ENCODE measurements around the gene IFNL1.
"Not testable (repeated sequence)": the region's sequence is repeated elsewhere in the genome, so short reads cannot be mapped to it uniquely, and the experiment has no call there.

IFNL1 gene

DNA sequence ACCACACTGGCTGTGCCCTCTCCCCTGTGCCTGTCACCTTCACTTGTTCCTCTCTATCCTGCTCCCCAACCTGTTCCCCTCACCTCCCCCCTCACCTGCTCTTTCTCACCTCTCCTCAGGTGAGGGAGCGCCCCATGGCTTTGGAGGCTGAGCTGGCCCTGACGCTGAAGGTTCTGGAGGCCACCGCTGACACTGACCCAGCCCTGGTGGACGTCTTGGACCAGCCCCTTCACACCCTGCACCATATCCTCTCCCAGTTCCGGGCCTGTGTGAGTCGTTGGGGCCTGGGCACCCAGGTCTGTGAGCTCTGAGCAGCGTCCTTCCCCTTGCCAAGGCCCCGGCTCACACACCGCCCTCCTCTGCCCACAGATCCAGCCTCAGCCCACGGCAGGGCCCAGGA is 26.8 kb upstream of the IFNL1 start:
- DNase-seq (ENCODE audit: insufficient read length, low spot score); FAIRE-seq: not testable (repeated sequence)

DNA sequence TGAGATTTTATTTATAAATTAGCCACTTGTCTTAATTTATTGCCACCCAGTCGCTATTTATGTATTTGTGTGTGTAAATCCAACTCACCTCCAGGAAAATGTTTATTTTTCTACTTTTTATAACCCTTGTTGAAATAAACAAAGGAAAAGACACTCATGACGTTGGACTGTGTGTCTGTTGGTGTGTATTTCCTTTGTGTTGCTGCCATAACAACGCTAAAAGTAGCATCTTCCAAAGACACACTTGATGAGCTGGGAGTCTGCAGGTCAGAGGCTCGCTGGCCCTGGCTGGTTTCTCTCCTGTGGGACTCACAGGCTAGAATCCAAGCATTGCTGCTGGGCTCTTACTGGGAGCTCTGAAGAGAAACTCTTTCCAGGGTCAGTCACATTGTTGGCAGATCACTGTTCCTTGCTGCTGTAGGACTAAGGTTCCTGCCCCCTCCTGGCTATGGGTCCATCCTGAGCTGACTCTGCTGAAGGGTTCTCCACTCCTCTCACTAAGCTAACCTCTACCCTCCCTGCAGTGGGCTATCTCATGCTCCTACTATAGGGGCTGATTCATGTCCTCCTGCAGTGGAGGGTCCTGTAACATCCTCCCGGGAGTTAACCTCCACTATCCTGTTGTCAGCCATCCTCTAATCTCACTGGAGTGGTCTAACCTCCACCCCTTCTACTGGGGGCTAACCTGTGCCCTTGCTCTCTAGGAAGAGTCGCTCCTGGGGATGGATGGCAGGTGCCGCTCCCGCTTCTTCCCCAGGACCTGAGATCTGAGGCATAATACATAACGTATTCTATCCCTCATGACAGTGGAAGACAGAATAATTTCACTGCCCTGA is 26.0 kb upstream of the IFNL1 start:
- no peak for DNase-seq (ENCODE audit: insufficient read length, low spot score)

DNA sequence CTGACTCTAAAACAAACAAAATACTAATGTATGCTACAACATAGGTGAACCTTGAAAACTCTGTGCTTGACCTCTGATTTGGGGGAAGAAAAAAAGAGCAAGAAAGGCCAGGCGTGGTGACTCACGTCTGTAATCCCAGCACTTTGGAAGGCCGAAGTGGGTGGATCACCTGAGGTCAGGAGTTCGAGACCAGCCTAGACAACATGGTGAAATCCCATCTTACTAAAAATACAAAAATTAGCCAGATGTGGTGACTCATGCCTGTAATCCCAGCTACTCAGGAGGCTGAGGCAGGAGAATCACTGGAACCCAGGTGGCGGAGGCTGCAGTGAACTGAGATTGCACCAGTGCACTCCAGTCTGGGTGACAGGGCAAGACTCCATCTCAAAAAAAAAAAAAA is 22.3 kb upstream of the IFNL1 start:
- DNase-seq (ENCODE audit: insufficient read length, low spot score); FAIRE-seq: not testable (repeated sequence)

More for the DNA sequence above, 26.0 kb upstream of the IFNL1 start:
- FAIRE-seq: no peak

DNA sequence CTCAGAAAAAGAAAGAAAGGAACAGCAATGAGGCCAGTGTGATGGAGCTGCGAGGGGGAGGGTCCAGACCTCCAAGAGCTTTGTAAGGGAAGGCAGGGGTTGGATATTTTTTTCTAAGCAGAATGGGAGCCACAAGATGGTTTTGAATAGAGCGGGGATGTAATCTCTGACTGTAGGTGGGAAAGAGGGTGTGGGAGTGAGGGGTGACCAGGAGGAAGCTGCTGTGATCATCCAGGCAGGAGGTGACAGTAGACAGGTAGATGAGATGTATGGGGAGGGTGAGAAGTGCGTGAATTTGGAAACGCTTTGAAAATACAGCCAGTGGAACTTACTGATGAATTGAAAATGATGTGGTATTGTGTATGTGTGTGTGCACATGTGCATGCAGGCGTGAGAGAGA is 20.6 kb upstream of the IFNL1 start:
- DNase-seq (ENCODE audit: insufficient read length, low spot score) (no peak), FAIRE-seq (no peak)

DNA sequence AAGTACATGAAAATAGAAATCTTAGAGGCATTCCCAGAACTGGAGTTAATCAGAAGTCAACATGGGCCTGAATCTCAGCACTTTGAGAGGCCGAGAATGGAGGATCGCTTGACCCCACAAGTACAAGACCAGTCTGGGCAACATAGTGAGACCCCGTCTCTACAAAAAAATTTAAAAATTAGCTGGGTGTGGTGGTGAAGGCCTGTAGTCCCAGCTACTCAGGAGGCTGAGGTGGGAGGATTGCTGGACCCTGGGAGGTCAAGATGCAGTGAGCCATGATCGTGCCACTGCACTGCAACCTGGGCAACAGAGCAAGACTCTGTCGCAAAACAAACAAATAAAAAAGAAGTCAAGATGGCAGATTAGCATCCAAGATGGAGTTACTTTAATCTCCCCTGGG is 19.5 kb upstream of the IFNL1 start:
- FAIRE-seq: no peak
- no peak for DNase-seq (ENCODE audit: insufficient read length, low spot score)

DNA sequence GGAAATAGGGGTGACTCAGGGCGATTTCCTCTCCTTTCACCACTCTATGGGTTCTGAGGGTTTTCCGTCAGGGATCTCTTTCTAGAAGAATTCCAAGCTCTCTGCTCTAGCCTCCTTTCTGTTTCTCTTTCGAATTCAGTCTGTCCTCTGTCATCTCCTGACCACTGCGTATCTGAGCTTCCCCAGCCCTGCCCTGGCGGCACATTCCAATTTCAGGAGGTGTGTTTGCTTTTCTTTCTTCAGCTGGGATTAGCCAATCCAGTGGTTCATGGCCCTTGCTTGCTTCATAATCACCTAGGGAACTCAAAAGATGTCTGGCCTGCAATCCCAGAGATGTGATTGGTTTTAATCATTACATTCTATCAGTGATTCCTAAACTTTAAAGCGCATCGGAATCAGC is 18.6 kb upstream of the IFNL1 start:
- FAIRE-seq: no peak
- DNase-seq (ENCODE audit: insufficient read length, low spot score): no peak

DNA sequence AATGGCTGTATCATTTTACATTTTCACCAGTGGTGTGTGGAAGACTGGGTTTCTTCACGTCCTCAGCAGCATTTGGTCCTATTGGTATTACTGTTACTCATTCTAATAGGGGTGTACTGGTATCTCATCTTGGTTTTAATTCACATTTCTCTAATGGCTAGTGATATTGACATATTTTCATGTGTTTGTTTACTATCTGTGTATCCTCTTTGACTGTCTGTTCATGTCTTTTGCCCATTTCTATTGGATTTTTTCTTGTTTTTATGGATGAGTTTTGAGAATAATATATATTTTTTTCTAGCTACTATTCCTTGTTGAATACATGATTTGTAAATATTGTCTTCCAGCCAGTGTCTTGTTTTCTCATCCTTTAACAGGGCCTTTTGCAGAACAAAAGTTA is 14.2 kb upstream of the IFNL1 start:
- FAIRE-seq (no peak), DNase-seq (ENCODE audit: insufficient read length, low spot score) (no peak)

DNA sequence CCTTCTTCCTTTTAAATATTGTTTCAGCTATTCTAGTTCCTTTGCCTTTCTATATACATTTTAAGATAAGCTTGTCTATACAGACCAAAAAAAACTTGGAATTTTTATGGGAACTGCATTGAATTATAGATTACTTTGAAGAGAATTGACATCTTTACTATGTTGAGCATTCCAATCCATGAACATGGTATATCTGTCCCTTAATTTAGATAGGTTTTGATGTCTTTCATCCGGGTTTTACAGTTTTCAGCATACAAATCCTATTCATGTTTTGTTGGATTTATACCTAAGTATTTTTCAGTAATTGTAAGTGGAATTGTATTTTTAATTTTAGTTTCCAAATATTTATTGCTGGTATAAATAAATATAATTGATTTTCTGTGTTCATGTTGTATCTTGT is 12.2 kb upstream of the IFNL1 start:
- FAIRE-seq (no peak), DNase-seq (ENCODE audit: insufficient read length, low spot score) (no peak)

DNA sequence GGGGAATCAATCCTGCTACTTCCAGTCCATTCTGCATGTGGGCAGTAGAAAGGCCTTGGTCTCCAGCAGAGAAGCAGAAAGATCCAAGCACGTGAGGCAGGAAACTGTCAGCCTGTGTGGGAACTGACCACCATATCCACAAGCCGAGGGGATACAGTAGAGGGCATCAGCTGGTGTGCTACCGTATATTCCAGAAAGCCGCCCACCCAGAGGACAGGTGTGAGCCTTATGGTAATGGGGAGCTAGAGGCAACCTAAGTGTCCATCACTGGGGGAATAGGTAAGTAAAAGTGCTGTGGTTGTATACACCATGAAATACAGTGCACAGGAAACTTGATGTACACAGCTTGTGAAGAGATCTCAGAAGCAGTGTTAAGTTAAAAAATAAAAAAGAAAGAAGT is 2.8 kb upstream of the IFNL1 start:
- FAIRE-seq (no peak), DNase-seq (ENCODE audit: insufficient read length, low spot score) (no peak)

DNA sequence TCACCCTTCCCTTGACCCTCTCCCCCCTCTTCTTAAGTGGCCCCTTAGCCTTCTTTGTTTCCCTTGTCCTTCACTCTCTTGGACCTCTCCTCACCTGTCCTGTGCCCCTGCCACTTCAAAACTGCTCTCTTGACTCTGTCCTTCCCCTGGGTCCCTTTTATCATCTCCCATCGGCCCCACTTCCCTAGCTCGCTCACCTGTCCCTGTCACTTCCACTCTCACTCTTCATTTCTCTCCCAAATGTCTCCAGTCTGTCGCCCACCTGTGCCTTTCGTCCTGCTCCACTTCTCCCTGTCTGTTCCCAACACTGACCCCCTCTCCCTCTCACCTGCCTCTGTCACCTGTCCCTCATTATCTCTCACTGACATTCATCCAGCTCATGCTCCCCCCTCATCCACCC is 699 bp downstream of the IFNL1 start:
- FAIRE-seq (no peak), DNase-seq (ENCODE audit: insufficient read length, low spot score) (no peak)

DNA sequence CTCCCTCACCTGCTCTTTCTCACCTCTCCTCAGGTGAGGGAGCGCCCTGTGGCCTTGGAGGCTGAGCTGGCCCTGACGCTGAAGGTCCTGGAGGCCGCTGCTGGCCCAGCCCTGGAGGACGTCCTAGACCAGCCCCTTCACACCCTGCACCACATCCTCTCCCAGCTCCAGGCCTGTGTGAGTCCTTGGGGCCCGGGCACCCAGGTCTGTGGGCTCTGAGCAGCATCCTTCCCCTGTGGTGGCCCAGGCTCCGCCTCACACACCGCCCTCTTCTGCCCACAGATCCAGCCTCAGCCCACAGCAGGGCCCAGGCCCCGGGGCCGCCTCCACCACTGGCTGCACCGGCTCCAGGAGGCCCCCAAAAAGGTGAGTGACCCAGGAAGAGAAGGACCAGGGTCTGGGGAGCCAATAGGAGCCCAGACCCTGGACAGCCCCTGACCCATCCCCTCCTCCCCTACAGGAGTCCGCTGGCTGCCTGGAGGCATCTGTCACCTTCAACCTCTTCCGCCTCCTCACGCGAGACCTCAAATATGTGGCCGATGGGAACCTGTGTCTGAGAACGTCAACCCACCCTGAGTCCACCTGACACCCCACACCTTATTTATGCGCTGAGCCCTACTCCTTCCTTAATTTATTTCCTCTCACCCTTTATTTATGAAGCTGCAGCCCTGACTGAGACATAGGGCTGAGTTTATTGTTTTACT is 1.9 kb downstream of the IFNL1 start:
- no peak for FAIRE-seq
- no peak for DNase-seq (ENCODE audit: insufficient read length, low spot score)

DNA sequence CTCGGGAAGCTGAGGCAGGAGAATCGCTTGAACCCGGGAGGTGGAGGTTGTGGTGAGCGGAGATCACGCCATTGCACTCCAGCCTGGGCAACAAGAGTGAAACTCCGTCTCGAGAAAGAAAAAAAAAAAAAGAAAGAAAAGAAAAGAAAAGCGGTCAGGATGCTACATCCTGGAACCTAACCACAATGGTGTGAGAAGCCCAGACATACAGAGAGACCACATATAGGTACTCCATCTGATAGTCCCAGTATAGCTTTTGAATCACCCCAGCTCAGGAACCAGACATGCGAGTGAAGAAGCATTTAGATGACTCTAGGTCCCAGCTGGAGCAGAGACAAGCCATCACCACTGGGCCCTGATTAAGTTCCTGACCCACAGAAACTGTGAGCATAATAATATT is 3.2 kb downstream of the IFNL1 start:
- FAIRE-seq (no peak), DNase-seq (ENCODE audit: insufficient read length, low spot score) (no peak)

DNA sequence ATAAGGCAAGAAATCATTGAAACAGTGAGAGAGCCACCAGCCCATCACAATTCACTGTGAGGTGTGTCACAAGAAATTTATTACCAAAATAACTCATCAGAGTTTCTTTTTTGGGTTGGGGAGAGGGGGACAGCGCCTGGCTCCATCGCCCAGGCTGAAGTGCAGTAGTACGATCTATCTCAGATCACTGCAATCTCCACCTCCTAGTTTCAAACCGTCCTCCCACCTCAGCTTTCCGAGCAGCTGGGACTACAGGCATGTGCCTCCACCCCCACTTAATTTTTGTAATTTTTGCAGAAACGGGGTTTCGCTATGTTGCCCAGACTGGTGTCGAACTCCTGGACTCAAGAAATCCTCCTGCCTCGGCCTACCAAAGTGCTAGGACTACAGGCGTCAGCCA is 3.6 kb downstream of the IFNL1 start:
- no peak for FAIRE-seq

DNA sequence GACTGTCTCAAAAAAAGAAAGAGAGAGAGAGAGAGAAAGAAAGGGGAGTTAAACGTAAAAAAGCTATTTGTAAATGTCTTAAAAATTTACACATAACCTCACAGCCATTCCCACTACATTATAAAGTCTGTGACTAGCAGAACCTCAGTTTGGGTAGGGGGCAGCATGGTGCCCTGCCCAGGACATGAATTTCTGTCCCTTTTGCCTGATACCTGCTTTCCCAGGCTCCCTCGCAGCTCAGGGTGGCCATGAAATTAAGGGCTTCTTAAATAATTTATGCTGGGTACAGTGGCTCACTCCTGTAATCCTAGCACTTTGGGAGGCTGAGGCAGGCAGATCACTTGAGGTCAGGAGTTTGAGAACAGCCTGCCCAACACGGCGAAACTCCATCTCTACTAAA is 4.8 kb downstream of the IFNL1 start:
- FAIRE-seq (no peak), DNase-seq (ENCODE audit: insufficient read length, low spot score) (no peak)

More for the DNA sequence above, 3.6 kb downstream of the IFNL1 start:
- no peak for DNase-seq (ENCODE audit: insufficient read length, low spot score)

DNA sequence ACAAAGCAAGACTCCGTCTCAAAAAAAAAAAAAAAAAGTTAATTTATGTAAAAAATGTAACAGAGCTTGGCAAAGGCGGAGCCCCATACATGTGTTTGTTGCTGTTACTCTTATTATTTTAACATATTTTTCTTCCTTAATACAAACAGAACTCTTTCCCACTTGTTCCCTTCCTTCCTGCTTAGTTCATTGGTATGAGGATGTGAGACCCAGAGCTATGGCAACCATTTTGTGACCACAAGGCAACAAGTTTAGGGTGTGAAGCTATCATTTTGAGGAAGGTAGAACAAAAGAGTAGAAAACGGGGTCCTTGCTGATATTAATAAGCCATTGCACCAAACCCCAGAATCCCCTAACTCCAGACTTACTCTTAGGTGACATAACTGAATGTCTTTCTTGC is 5.4 kb downstream of the IFNL1 start:
- no peak for DNase-seq (ENCODE audit: insufficient read length, low spot score)
- no peak for FAIRE-seq

DNA sequence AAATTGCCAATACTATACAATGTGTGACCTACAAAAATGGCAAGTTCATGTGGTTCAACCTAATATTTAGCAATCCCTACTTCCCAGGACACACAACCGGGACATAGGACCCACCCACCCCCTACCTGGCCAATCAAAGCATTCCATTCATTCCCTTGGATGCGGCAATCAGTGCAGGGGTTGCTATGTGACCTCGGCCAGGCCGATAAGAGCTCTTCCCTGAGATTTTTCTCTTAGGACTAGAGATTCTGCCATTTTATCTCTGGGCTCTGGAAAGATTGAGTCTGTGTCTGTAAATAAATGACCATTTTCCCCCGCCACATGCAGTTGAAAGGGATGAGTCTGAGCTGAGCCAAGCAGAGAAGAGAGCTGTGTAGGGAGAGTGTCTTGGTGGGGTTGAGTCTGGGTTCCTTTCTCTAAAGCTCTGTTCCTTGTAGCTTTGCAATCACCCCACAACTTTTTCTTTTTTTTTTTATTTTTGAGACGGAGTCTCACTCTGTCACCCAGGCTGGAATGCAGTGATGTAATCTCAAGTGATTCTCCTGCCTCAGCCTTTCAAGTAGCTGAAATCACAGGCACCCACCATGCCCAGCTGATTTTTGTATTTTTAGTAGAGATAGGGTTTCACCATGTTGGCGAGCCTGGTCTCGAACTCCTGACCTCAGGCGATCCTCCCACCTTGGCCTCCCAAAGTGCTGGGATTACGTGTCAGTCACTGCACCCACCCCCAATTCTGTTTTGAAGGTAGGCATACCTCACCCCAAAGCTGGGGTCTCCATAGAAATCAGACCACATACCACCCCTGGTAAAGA is 7.4 kb downstream of the IFNL1 start:
- FAIRE-seq: no peak
- no peak for DNase-seq (ENCODE audit: insufficient read length, low spot score)

DNA sequence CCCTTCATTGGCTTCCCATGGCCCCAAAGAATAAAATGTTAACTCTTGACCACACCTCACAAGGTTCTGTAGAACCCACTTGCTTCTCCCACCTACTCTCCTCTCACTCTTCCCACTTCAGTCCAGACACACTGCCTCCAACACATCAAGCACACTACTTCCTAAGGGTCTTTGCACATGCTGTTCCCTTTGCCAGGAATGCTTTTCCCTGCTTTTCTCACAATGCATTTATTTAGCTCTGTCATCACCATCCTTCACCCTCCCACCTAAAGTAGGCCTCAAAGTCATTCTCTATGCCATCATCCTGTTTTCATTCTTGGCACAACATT is 7.9 kb downstream of the IFNL1 start:
- no peak for DNase-seq (ENCODE audit: insufficient read length, low spot score)
- FAIRE-seq: no peak

DNA sequence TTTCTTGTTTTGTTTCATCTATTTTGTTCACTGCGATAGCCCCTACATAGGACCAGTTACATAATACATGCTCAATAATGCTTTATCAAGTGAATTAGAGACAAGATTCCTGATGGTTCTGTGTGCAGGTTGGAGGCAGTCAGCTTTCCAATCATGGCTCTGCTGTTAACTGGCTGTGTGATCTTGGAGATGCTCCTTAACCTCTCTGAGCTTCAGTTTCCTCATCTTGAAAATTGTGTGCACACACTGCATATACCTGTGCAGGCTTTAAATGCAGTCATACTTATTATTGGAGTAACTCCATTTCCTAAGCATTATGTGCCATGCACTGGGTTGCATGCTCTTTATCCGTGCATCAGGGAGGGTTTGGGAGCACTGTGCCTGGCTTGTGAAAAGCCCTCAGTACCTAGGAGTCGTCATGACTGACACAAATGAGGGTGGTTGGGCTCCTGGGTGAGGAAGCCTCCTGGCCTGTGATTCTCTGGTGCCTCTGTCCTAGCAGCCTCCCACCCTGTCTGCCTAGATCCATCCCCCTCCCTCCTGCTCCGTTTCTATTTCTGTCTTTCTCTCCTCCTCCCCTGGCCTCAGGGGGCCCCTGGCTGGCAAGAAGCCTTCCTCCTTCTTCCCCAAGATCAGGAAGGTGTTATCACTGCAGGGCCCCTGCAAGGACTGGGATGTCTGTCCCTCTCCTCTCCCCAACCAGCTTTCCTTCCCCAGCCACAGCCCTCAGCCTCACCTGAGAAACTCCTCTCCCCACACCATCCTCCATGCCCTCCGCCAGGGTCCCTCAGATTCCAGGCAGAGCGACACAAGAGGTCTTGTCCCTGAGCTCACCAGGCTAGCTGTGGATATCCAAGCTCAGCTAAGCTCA is 8.7 kb downstream of the IFNL1 start:
- no peak for FAIRE-seq
- DNase-seq (ENCODE audit: insufficient read length, low spot score): no peak

DNA sequence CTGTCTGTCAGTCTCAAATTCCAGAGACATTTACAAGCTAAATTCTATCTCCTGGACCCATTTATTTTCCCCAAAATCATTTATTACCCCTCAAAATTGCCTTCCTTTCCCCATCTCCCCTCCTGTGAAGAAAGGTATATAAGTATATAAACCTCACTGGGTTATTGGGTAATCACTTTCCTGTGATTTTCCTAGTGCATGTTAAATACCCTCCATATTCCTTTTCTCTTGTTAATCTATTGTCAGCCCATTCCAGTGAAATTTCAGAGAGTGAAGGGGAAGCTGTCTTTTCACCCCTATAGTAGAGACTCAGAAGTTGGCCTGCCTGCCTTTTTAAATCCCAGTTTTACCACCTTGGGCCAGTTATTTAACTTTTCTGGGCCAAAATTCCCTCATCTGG is 9.9 kb downstream of the IFNL1 start:
- no peak for FAIRE-seq
- DNase-seq (ENCODE audit: insufficient read length, low spot score): no peak

DNA sequence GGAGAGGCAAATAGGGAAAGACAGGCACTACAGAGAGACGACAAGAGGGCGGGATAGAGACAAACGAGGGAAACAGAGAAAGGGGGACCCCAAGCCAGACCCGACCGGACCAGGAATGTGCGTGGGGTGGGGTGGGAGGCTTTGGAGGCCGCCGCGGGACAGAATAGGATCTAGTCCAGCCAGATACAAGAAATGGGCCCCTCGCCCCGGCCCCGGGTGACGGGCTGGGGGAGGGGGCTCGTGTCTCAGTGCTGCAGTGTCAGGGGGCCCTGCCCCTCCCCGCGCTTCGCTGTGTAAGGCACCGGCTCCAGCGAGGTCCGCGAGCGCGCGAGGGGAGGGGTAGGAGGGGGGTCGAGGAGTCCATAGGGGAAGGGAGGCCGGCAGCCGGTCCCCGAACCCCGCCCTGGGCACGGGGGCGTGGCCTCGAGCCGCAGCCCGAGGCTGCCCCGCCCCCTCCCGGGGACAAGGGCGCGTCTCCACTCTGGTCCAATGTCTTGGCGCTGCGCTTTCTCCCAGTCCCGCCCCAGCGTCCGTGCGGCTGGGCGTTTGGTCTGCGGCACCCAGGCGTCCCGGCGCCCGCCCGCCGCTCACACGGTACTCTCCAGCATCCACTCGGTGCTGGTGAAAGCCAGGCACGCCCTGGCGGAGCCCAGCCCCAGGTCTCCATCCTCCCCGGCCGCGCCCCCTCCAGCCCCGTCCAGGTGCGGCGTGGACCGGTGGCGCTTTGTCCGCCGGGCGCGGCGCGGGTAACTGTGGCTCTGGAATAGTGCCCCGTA is 11.0 kb downstream of the IFNL1 start:
- no peak for FAIRE-seq
- no peak for DNase-seq (ENCODE audit: insufficient read length, low spot score)

All from HTR-8/SVneo (cell line).